Esophagus muscularis mucosa (tissue), 4 donors: ENCODE results near the gene RHOBTB3.

Source experiments
- CTCF ChIP-seq, 3 experiments: fragments of 200-600 bp in 2 of 3; fragments of 450-650 bp in 1 of 3; sonication (generic) in 2 of 3; IDR thresholded peaks; one replicate each; pipeline ENCODE4 v1.5.1; 2017 to 2019; ENCODE audit warnings: antibody characterized with exemption in 3 of 3, mild to moderate bottlenecking in 2 of 3, moderate library complexity in 1 of 3
- EP300 ChIP-seq: sonication (generic); formaldehyde crosslinking; IDR thresholded peaks from one replicate; pipeline ENCODE4 v1.6.1; 2017; ENCODE audit warnings: antibody characterized with exemption
- POLR2A ChIP-seq: fragments of 450-650 bp; IDR thresholded peaks from one replicate; pipeline ENCODE4 v1.6.1; 2017; ENCODE audit warnings: antibody characterized with exemption, moderate library complexity, mild to moderate bottlenecking, low read depth

- TF ChIP-seq CTCF (IDR thresholded peaks at IDR 0.05) (no peak), POLR2A (no peak), EP300 (no peak)
Observed at GRCh38 chr5:95717439-95717838, 13.7 kb upstream of the RHOBTB3 start.
